ENCODE measurements around the gene NDUFA8.

DNA sequence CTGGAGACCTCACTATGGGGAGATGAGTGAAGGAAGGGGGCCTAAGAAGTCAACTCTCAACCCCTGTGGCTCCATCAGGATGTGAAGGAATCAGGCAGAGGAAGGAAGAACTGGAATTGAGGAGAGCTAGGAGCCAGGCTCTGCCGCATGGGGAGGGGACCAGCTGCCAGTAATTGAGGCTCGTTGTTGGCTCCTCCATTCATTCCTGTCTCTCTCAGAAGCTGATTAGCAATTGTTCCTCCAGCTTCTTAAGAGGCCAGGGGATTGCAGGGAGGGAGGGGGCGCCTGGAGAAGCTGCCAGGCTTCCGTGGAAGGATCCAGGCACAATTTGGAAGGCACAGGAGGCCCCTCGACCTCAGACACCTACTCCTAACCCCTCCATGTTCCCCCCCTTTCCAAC is 46.0 kb downstream of the NDUFA8 start:
- TF ChIP-seq CTCF (IDR thresholded peaks at IDR 0.05) = no peak
- TF ChIP-seq POLR2A (IDR thresholded peaks at IDR 0.05) = no peak
